K562 (cell line): ENCODE measurements around the gene PACSIN3. TPM values are rescaled to one million over a fixed set of nuclear protein-coding genes. Genes with fewer than 3 reads are reported as not detected.

Experiments used
- ATAC-seq: fragments of 200-7000 bp; cut with Tn5 transposase; 3 replicates; pipeline ENCODE4 v1.9.1; 2020; ENCODE audit warnings: moderate library complexity
- BruUV-seq: library from RNA; stranded (reverse); fragments of 400-500 nt; replicated peaks from 2 replicates; lab custom pipeline; 2021; lab: Mats Ljungman, UMichigan
- CTCF ChIA-PET: fragments of 300-600 bp; formaldehyde crosslinking; extraction: SDS; loops from one replicate; lab custom pipeline; 2021; ENCODE audit warnings: low intra/inter-chr PET ratio; lab: Yijun Ruan, JAX
- POLR2A ChIA-PET: fragments of 300-600, 350-650 bp; sonication (Branson Sonifier 250); formaldehyde crosslinking; extraction: SDS; loops from one replicate; lab custom pipeline; 2021; ENCODE audit warnings: antibody characterized with exemption, inconsistent platforms; lab: Yijun Ruan, JAX
- DNase-seq, 4 experiments: peaks; one replicate each; pipeline versions ENCODE4 v3.0.0 to v3.0.0-alpha.2; 2011 to 2018; ENCODE audit warnings: low spot score in 3 of 4, mixed read lengths in 3 of 4; ENCODE audit errors: extremely low read depth in 1 of 4
- FAIRE-seq: peaks from 2 replicates; lab custom pipeline; 2011; peaks lifted over from hg19 to GRCh38; lab: Jason Lieb, UNC
- H2AFZ ChIP-seq: 2 replicates; pipeline ENCODE4 v1.6.0; 2011; ENCODE audit warnings: low read depth, low read length, control low read depth, inconsistent platforms
- H3K27ac ChIP-seq: fragments of 200-600 bp; 3 replicates; pipeline ENCODE4 v1.8.0; 2011; ENCODE audit warnings: low read depth, mild to moderate bottlenecking, control low read depth, inconsistent platforms, low read length, moderate library complexity, mixed read lengths; ENCODE audit errors: extremely low read depth
- H3K27me3 ChIP-seq, 2 experiments: fragments of 300-600 bp in 1 of 2; 2 replicates in 1 of 2; 3 replicates in 1 of 2; pipeline versions ENCODE4 v1.6.0 to v1.8.0; 2011; ENCODE audit warnings: inconsistent platforms in 2 of 2, low read length in 2 of 2, mild to moderate bottlenecking in 1 of 2, mixed read lengths in 1 of 2, moderate library complexity in 1 of 2; ENCODE audit not compliant: control insufficient read depth in 2 of 2, insufficient read depth in 2 of 2
- H3K36me3 ChIP-seq: fragments of 300-600 bp; 3 replicates; pipeline ENCODE4 v1.8.0; 2011; ENCODE audit warnings: mild to moderate bottlenecking, low read length, inconsistent platforms; ENCODE audit not compliant: control insufficient read depth, insufficient read depth
- H3K4me1 ChIP-seq, 2 experiments: fragments of 200-600 bp in 1 of 2; replicated peaks in 1 of 2; 2 replicates in 1 of 2; 3 replicates in 1 of 2; pipeline versions ENCODE4 v1.5.1 to v1.8.0; 2011; ENCODE audit warnings: inconsistent platforms in 2 of 2, low read length in 2 of 2, mild to moderate bottlenecking in 1 of 2, mixed read lengths in 1 of 2, moderate library complexity in 1 of 2; ENCODE audit not compliant: control insufficient read depth in 2 of 2, insufficient read depth in 2 of 2
- H3K4me2 ChIP-seq: 2 replicates; pipeline ENCODE4 v1.6.1; 2011; ENCODE audit warnings: low read length, control low read depth, inconsistent platforms, mixed read lengths; ENCODE audit not compliant: insufficient read depth
- H3K4me3 ChIP-seq: fragments of 200-600 bp; sonication (generic), shearing (Covaris generic); 2 replicates; pipeline ENCODE4 v1.5.1; 2016; ENCODE audit warnings: control low read depth, inconsistent platforms
- H3K79me2 ChIP-seq: fragments of 200-600 bp; 3 replicates; pipeline ENCODE4 v1.8.0; 2011; ENCODE audit warnings: low read length, inconsistent platforms; ENCODE audit not compliant: control insufficient read depth, insufficient read depth
- H3K9ac ChIP-seq, 2 experiments: 2 replicates each; pipeline versions ENCODE4 v1.6.0 to v1.6.1; 2011; ENCODE audit warnings: low read depth in 2 of 2, low read length in 2 of 2, control low read depth in 1 of 2, inconsistent platforms in 1 of 2, mild to moderate bottlenecking in 1 of 2, mixed read lengths in 1 of 2; ENCODE audit not compliant: insufficient read depth in 1 of 2
- H3K9me1 ChIP-seq: one replicate; pipeline ENCODE4 v1.6.0; 2011; ENCODE audit warnings: inconsistent platforms, mild to moderate bottlenecking, low read length, moderate library complexity; ENCODE audit not compliant: control insufficient read depth, insufficient read depth
- H3K9me3 ChIP-seq: replicated peaks from 2 replicates; pipeline ENCODE4 v1.5.1; 2011; ENCODE audit warnings: low read depth, low read length, inconsistent platforms; ENCODE audit not compliant: control insufficient read depth, insufficient read depth
- H4K20me1 ChIP-seq: replicated peaks from 2 replicates; pipeline ENCODE4 v1.6.1; 2011; ENCODE audit warnings: low read length, inconsistent platforms, mixed read lengths; ENCODE audit not compliant: control insufficient read depth, insufficient read depth
- ATF3 ChIP-seq, 2 experiments: fragments of 450-650 bp in 1 of 2; sonication (generic) in 1 of 2; formaldehyde crosslinking in 1 of 2; IDR thresholded peaks in 1 of 2; conservative IDR thresholded peaks in 1 of 2; 2 replicates each; pipeline versions ENCODE4 v1.6.1 to v1.8.1; 2016 to 2023; ENCODE audit warnings: mild to moderate bottlenecking in 2 of 2, moderate library complexity in 2 of 2, inconsistent platforms in 1 of 2, missing genetic modification reagents in 1 of 2
- BRD9 ChIP-seq: fragments of 450-650 bp; IDR thresholded peaks from 2 replicates; pipeline ENCODE4 v1.6.1; 2018; ENCODE audit warnings: low read depth; ENCODE audit not compliant: partially characterized antibody
- HSF4 ChIP-seq: fragments of 250-450 bp; sonication (Bioruptor Pico); IDR thresholded peaks from 2 replicates; pipeline ENCODE4 v2.1.2; 2022; ENCODE audit warnings: mild to moderate bottlenecking, moderate library complexity, borderline replicate concordance
- JUN ChIP-seq, 2 experiments: sonication (generic) in 1 of 2; formaldehyde crosslinking in 1 of 2; IDR thresholded peaks; 2 replicates each; pipeline versions ENCODE4 v1.6.1 to v1.8.0; 2012 to 2022; ENCODE audit warnings: borderline replicate concordance in 2 of 2, mild to moderate bottlenecking in 2 of 2, improper control_type of control experiment in 1 of 2, low read depth in 1 of 2, low read length in 1 of 2, missing genetic modification reagents in 1 of 2
- KAT7 ChIP-seq: sonication (generic); formaldehyde crosslinking; IDR thresholded peaks from 2 replicates; pipeline ENCODE4 v1.8.0; 2022; ENCODE audit warnings: missing genetic modification reagents, mild to moderate bottlenecking, borderline replicate concordance
- MEF2A ChIP-seq: IDR thresholded peaks from 2 replicates; pipeline ENCODE4 v1.6.1; 2011; ENCODE audit warnings: low read depth, mild to moderate bottlenecking, low read length, moderate library complexity; ENCODE audit not compliant: control insufficient read depth
- NELFE ChIP-seq: IDR thresholded peaks from 2 replicates; pipeline ENCODE4 v1.6.1; 2011; ENCODE audit warnings: mild to moderate bottlenecking; ENCODE audit not compliant: insufficient read depth, insufficient read length
- PREB ChIP-seq: sonication (generic); formaldehyde crosslinking; IDR thresholded peaks from 2 replicates; pipeline ENCODE4 v1.8.1; 2023; ENCODE audit warnings: mild to moderate bottlenecking, missing genetic modification reagents
- SMAD3 ChIP-seq: fragments of 450-650 bp; formaldehyde crosslinking; conservative IDR thresholded peaks from 2 replicates; pipeline ENCODE4 v1.4.0; 2020; ENCODE audit warnings: mild to moderate bottlenecking
- SMARCC2 ChIP-seq: fragments of 450-650 bp; IDR thresholded peaks from 2 replicates; pipeline ENCODE4 v1.6.1; 2017; ENCODE audit warnings: antibody characterized with exemption, moderate library complexity, mild to moderate bottlenecking, low read depth
- TAF7 ChIP-seq: fragments of 450-650 bp; IDR thresholded peaks from 2 replicates; pipeline ENCODE4 v1.6.1; 2016; ENCODE audit warnings: missing genetic modification characterization, missing compliant biosample characterization
- ZNF3 ChIP-seq: fragments of 250-450 bp; sonication (Bioruptor Pico); IDR thresholded peaks from 2 replicates; pipeline ENCODE4 v1.5.0; 2021; ENCODE audit warnings: mild to moderate bottlenecking, moderate library complexity
- ZNF324 ChIP-seq: fragments of 250-450 bp; sonication (Bioruptor Pico); IDR thresholded peaks from 2 replicates; pipeline ENCODE4 v1.4.0; 2020; ENCODE audit warnings: mild to moderate bottlenecking
- ZNF384 ChIP-seq: IDR thresholded peaks from 2 replicates; pipeline ENCODE4 v1.6.1; 2012; ENCODE audit warnings: low read depth, low read length, improper control_type of control experiment
- WGBS: fragments of 100-300 bp; shearing (Covaris generic); methylation state at CpG from one replicate; pipeline ENCODE4 v1.1.6; 2016; ENCODE audit warnings: low coverage, mixed read lengths; ENCODE audit not compliant: insufficient coverage; ENCODE audit errors: missing lambda C conversion rate; 5-methylcytosine and 5-hydroxymethylcytosine counted together
- in situ Hi-C: fragments of 300-500 bp; cut with MboI; formaldehyde crosslinking; loops from 4 replicates; pipeline ENCODE4 v1.15.0; 2018; ENCODE audit warnings: inconsistent platforms, mixed read lengths
- intact Hi-C: fragments of 100-400 bp; cut with micrococcal nuclease; formaldehyde crosslinking; loops from 2 replicates; pipeline ENCODE4 v1.14.2; 2022
- polyA plus RNA-seq, 8 experiments: library from polyadenylated mRNA; depleted of rRNA in 4 of 8; stranded (reverse) in 5 of 8; unstranded in 3 of 8; fragments of >200 nt; fragmentation: Nextera tagmentation in 2 of 8; fragmentation: Illumina TruSeq in 1 of 8; extraction: Ambion mirVana in 2 of 8; extraction: Trizol in 1 of 8; gene quantifications; 2 replicates each; pipeline versions ENCODE4 v1.2.1 to v1.2.3, GENCODE V29; 2011 to 2014; ENCODE audit warnings: inconsistent platforms in 1 of 8, missing spikeins in 1 of 8
- total RNA-seq, 7 experiments: library from RNA; depleted of rRNA in 6 of 7; stranded (reverse); fragments of >200 nt in 6 of 7; fragmentation: Illumina TruSeq in 2 of 7; extraction: Trizol in 2 of 7; gene quantifications; 2 replicates each; pipeline versions ENCODE4 v1.2.1 to v1.2.3, GENCODE V29; 2011 to 2021; ENCODE audit warnings: low replicate concordance in 1 of 7
- TF ChIP-seq, protein P1 (sequence below): fragments of 450-650 bp; IDR thresholded peaks from 2 replicates; pipeline ENCODE4 v1.6.1; 2017; ENCODE audit warnings: antibody characterized with exemption

Gene PACSIN3
- total and polyA plus RNA-seq, 9 of the 15 experiments (the other 6 are each of a cell fraction or from before 2014, with no cell fraction given), result 0.13 to 18.1 (median 7.1) TPM

DNA sequence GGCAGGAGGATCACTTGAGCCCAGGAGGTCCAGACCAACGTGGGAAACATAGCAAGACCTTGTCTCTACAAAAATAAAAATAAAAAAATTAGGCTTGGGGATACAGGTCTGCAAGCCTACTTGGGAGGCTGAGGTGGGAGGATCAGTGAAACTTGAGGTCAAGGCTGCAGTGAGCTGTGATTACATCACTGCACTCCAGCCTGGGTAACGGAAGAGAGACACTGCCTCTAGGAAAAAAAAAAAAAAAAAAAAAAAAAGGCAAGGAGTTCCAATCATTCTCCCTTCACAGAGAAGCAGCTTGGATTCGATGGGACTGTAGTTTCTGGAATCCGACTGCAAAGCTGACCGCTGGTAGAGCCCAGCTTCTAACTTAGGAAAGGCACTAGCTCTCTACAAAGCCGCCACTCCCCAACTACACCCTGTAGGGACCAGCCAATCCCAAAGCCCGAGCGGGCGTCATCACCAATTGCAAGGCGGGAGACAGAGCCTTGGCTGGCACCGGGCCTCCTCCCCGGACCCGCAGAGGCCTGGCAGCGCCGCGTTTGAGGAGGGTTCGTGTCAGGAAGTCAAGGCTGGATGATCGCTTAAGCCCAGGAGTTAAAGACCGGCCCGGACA, 27.8 kb upstream of the PACSIN3 start (continued):
- TF ChIP-seq JUN (IDR thresholded peaks at IDR 0.05; ENCODE audit: borderline replicate concordance, low read depth, low read length) (no peak), JUN (CRISPR knock-in tag; IDR thresholded peaks at IDR 0.05; ENCODE audit: borderline replicate concordance) (no peak), ZNF384 (peak; percentile 62), ATF3 (IDR thresholded peaks at IDR 0.05) (peak; percentile 43), ATF3 (CRISPR knock-in tag; conservative IDR thresholded peaks at IDR 0.05) (no peak), KAT7 (CRISPR knock-in tag) (no peak)

GRCh38 chr11:47212938-47213337, 26.7 kb upstream of the PACSIN3 start:
- H3K9me1 ChIP-seq, result no peaks in the 10 kb centered on the region
- H2AFZ ChIP-seq, result no peak overlapping the region
- in situ Hi-C loops, result no loop called here
- intact Hi-C loops, result no loop called here
- BruUV-seq, result no TSS peak
- ATAC-seq, result no peak
- 66% methylated on average over 10 of the region's 12 CpGs for WGBS
- H3K4me1 ChIP-seq, result peaks cover 14 to 20% of the 10 kb centered on the region in 2 experiments; a peak in 4 of 5 replicates
- no peak overlapping the region for H3K27ac ChIP-seq
- no peak for TF ChIP-seq BRD9
- TF ChIP-seq, protein P1, sequence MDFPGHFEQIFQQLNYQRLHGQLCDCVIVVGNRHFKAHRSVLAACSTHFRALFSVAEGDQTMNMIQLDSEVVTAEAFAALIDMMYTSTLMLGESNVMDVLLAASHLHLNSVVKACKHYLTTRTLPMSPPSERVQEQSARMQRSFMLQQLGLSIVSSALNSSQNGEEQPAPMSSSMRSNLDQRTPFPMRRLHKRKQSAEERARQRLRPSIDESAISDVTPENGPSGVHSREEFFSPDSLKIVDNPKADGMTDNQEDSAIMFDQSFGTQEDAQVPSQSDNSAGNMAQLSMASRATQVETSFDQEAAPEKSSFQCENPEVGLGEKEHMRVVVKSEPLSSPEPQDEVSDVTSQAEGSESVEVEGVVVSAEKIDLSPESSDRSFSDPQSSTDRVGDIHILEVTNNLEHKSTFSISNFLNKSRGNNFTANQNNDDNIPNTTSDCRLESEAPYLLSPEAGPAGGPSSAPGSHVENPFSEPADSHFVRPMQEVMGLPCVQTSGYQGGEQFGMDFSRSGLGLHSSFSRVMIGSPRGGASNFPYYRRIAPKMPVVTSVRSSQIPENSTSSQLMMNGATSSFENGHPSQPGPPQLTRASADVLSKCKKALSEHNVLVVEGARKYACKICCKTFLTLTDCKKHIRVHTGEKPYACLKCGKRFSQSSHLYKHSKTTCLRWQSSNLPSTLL, result no peak
- no peak for TF ChIP-seq SMARCC2
- no peak for TF ChIP-seq PREB (CRISPR knock-in tag)
- TF ChIP-seq SMAD3, result no peak
- TF ChIP-seq TAF7 (tag), result no peak
- TF ChIP-seq ZNF3 (CRISPR knock-in tag), result no peak
- TF ChIP-seq NELFE, result no peak
- TF ChIP-seq ZNF324 (CRISPR knock-in tag), result no peak
- TF ChIP-seq MEF2A, result no peak
- TF ChIP-seq HSF4 (CRISPR knock-in tag), result no peak
- H3K79me2 ChIP-seq, result peaks cover 17% of the 10 kb centered on the region; the same call in 2 of the 3 replicates
- H3K9me3 ChIP-seq, result no peaks in the 10 kb centered on the region
- H3K4me2 ChIP-seq, result no peak overlapping the region
- POLR2A ChIA-PET, result no interaction called here
- FAIRE-seq, result no peak
- no peak for DNase-seq
- H3K4me3 ChIP-seq, result no peak overlapping the region
- H4K20me1 ChIP-seq, result no peaks in the 10 kb centered on the region; the same call in 1 of the 2 replicates
- peak overlapping the region in 1 of 2 experiments; percentile 75; a peak in 1 of 4 replicates for H3K9ac ChIP-seq
- CTCF ChIA-PET, result no interaction called here
- H3K36me3 ChIP-seq, result no peaks in the 10 kb centered on the region; the same call in 2 of the 3 replicates
- H3K27me3 ChIP-seq, result no peaks in the 10 kb centered on the region
